ENCODE measurements around the gene KLK1. TPM values are rescaled to one million over a fixed set of nuclear protein-coding genes. Genes with fewer than 3 reads are reported as not detected.

The KLK1 gene
- total RNA-seq, 1 donor from 2014 or later = 2.7 TPM

- Mint-ChIP-seq H3K36me3 (ENCODE audit: low read depth, unreplicated experiment) (peaks cover 23% of the 10 kb centered on the region), H3K27ac (ENCODE audit: unreplicated experiment) (no peak overlapping the region), H3K9me3 (ENCODE audit: unreplicated experiment) (peaks cover 12% of the 10 kb centered on the region), H3K4me1 (ENCODE audit: unreplicated experiment) (peaks cover 10% of the 10 kb centered on the region), H3K27me3 (ENCODE audit: unreplicated experiment) (peaks cover 15% of the 10 kb centered on the region), H3K4me3 (ENCODE audit: unreplicated experiment) (no peak overlapping the region)
- DNase-seq (ENCODE audit: low spot score) = no peak
- TF ChIP-seq CTCF (IDR thresholded peaks at IDR 0.05; ENCODE audit: unreplicated experiment) = no peak
Observed at GRCh38 chr19:50808856-50809255, 14.7 kb downstream of the KLK1 start.

GRCh38 chr19:50804420-50805272 lies 18.9 kb downstream of the KLK1 start:
- Mint-ChIP-seq H3K4me1 (ENCODE audit: unreplicated experiment) (peaks cover 20% of the 10 kb centered on the region), H3K4me3 (ENCODE audit: unreplicated experiment) (peak overlapping the region; percentile 99), H3K36me3 (ENCODE audit: low read depth, unreplicated experiment) (peaks cover 23% of the 10 kb centered on the region), H3K27ac (ENCODE audit: unreplicated experiment) (peak overlapping the region; percentile 97), H3K27me3 (ENCODE audit: unreplicated experiment) (peaks cover 10% of the 10 kb centered on the region), H3K9me3 (ENCODE audit: unreplicated experiment) (no peaks in the 10 kb centered on the region)
- no peak for TF ChIP-seq CTCF (IDR thresholded peaks at IDR 0.05; ENCODE audit: unreplicated experiment)
- DNase-seq (ENCODE audit: low spot score) = peak; percentile 96

GRCh38 chr19:50803633-50804419 lies 19.8 kb downstream of the KLK1 start:
- Mint-ChIP-seq H3K4me1 (ENCODE audit: unreplicated experiment) (peaks cover 20% of the 10 kb centered on the region), H3K9me3 (ENCODE audit: unreplicated experiment) (no peaks in the 10 kb centered on the region), H3K36me3 (ENCODE audit: low read depth, unreplicated experiment) (peaks cover 23% of the 10 kb centered on the region), H3K27me3 (ENCODE audit: unreplicated experiment) (peaks cover 10% of the 10 kb centered on the region), H3K27ac (ENCODE audit: unreplicated experiment) (peak overlapping the region; percentile 97), H3K4me3 (ENCODE audit: unreplicated experiment) (peak overlapping the region; percentile 99)
- peak; percentile 40 for DNase-seq (ENCODE audit: low spot score)
- TF ChIP-seq CTCF (IDR thresholded peaks at IDR 0.05; ENCODE audit: unreplicated experiment) = no peak

GRCh38 chr19:50801107-50801506 lies 22.5 kb downstream of the KLK1 start:
- no peak for TF ChIP-seq CTCF (IDR thresholded peaks at IDR 0.05; ENCODE audit: unreplicated experiment)
- Mint-ChIP-seq H3K27ac (ENCODE audit: unreplicated experiment) (no peak overlapping the region), H3K4me3 (ENCODE audit: unreplicated experiment) (peak overlapping the region; percentile 45), H3K9me3 (ENCODE audit: unreplicated experiment) (no peaks in the 10 kb centered on the region), H3K27me3 (ENCODE audit: unreplicated experiment) (peaks cover 6% of the 10 kb centered on the region), H3K4me1 (ENCODE audit: unreplicated experiment) (peaks cover 19% of the 10 kb centered on the region), H3K36me3 (ENCODE audit: low read depth, unreplicated experiment) (peaks cover 21% of the 10 kb centered on the region)
- DNase-seq (ENCODE audit: low spot score) = no peak

GRCh38 chr19:50799547-50799851 lies 24.1 kb downstream of the KLK1 start:
- Mint-ChIP-seq H3K27me3 (ENCODE audit: unreplicated experiment) (peaks cover 3% of the 10 kb centered on the region), H3K9me3 (ENCODE audit: unreplicated experiment) (no peaks in the 10 kb centered on the region), H3K27ac (ENCODE audit: unreplicated experiment) (no peak overlapping the region), H3K4me3 (ENCODE audit: unreplicated experiment) (no peak overlapping the region), H3K4me1 (ENCODE audit: unreplicated experiment) (peaks cover 14% of the 10 kb centered on the region), H3K36me3 (ENCODE audit: low read depth, unreplicated experiment) (peaks cover 18% of the 10 kb centered on the region)
- DNase-seq (ENCODE audit: low spot score) = no peak
- no peak for TF ChIP-seq CTCF (IDR thresholded peaks at IDR 0.05; ENCODE audit: unreplicated experiment)
